GM21367 (cell line): Measurements from ENCODE around the gene XPA.
"Not testable (repeated sequence)": the region's sequence is repeated elsewhere in the genome, so short reads cannot be mapped to it uniquely, and the experiment has no call there.

Experiments used
- ATAC-seq: cut with Tn5 transposase; IDR thresholded peaks from one replicate; pipeline ENCODE4 v1.9.1; 2021; ENCODE audit not compliant: unreplicated experiment

The XPA gene

DNA sequence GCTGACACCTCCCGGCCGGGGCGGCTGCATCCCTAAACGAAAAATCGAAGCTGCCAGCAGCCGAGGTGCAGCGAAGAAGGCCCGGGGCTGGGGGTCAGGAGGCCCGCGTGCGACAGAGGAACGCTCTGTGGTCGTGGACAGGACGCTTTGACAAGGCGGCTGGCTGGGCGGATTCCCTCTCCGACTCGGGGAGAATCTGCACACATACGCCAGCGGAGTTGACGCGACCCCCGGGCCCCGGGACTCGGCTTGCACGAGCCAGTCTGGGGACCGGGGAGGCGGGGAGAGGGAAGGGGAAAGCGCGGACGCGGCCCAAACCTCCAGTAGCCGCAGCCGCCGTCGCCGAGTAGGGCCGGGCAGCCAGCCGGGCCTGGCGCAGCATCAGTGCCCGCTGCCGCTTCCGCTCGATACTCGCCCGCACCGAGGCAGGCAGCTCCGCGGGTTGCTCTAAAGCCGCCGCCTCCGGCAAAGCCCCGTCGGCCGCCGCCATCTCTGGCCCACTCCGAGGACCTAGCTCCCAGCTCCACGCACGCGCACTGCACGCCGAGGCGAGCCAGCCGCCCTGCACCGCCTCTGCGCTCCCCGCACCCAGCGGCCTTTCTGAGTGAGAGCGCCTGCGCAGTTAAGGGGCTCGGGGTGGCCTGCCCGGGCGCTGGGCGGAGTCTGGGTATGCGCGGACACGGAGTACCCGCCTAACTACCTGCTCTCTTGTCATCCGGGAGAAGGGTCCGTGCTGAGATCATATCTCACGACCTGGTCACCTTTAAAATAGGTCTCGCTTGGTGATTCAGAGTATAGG is at the start of gene XPA:
Gene XPA (minus strand): TSS at position 538 of the 799 bp plus-strand sequence. CDS start 48 bp downstream, at position 490.
- ATAC-seq = peak; percentile 87

DNA sequence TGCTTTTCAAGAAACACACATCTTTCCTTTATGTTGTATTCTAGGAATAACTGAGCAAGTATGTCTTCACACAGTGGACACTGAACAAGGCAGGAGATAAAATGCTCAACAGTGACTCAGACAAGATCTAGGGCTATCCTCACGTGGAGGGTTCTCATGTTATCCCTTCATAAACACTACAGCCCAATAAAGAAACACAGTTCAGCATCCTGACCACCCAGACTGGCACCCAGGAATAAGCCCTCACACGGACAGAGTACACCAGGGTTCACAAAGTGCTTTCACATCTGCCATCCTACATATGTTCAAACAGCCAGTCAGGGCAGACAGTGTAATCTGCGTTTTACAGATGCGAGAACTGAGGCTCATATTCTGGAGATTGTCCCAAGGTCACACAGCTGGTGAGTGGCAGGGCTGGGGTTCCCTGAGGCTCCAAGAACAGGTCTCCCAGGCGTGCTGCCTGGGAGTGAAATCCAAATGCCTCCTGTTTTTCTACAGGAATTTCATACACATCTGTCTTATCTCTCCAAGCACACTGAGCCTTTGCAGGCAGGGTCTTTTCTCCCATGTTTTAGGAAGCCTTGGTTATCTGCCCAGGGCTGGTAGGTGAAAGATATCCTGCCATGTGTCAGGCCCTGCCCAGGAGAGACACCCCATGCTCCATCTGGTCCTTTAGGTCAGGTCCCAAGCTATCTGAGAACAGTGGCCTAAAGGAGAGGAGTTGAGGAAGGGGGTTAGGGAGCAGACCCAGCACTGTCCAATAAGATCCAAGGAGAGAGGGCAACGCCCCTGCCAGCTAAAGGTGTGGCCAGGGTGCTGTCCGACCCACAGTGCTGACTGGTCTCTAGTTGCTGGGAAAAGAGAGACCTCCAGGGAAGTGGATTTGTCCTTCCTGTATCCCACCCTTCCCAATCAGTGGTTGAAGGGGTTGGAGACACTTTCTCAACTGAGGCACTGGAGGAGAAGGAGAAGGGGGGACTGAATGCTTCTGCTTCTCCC is 47.9 kb upstream of the XPA start:
- ATAC-seq = no peak

DNA sequence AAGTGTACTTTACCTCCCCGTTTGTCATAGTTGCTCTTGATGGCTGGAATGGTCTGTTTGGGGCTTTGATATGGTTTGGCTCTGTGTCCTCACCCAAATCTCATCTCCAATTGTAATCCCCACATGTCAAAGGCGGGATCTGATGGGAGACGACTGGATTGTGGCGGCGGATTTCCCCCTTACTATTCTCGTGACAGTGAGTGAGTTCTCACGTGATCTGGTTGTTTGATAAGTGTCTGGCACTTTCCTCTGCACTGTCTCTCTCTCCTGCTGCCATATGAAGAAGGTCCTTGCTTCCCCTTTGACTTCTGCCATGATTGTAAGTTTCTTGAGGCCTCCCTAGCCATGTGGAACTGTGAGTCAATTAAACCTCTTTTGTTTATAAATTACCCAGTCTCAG is 46.9 kb upstream of the XPA start:
- not testable (repeated sequence) for ATAC-seq

DNA sequence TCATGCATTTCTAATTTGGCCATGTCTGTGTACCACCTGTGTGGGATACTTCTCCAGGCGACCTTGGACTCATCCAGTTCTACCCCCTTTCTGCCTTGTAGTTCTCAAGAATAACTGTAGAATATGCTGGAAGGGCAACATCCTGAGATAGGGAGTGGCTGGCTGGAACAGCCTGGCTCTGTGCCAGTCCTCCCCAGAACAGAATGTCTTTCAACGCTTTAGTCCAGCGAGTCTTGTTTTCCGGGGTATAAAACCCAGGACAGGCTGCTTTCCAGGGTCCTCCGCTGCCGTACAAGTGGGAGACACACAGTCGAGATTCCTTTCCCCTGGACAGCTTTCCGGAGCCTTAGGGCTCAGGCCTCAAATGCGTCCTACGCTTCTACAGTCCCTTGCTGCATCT is 45.4 kb upstream of the XPA start:
- no peak for ATAC-seq

DNA sequence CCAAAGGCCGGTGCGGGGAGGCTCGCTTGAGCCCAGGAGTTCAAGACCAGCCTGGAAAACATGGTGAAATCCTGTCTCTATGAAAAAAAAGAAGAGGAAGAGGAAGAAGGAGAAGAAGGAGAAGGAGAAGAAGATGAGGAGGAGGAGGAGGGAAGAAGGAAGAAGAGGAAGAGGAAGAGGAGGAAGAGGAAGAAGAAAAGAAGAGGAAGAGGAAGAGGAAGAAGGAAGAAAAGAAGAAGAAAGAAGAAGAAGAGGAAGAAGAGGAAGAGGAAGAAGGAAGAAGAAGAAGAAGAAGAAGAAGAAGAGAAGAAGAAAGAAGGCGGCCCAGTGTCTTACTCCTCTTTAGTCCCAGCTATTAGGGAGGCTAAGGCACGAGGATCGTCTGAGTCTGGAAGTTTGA is 44.8 kb upstream of the XPA start:
- no peak for ATAC-seq

DNA sequence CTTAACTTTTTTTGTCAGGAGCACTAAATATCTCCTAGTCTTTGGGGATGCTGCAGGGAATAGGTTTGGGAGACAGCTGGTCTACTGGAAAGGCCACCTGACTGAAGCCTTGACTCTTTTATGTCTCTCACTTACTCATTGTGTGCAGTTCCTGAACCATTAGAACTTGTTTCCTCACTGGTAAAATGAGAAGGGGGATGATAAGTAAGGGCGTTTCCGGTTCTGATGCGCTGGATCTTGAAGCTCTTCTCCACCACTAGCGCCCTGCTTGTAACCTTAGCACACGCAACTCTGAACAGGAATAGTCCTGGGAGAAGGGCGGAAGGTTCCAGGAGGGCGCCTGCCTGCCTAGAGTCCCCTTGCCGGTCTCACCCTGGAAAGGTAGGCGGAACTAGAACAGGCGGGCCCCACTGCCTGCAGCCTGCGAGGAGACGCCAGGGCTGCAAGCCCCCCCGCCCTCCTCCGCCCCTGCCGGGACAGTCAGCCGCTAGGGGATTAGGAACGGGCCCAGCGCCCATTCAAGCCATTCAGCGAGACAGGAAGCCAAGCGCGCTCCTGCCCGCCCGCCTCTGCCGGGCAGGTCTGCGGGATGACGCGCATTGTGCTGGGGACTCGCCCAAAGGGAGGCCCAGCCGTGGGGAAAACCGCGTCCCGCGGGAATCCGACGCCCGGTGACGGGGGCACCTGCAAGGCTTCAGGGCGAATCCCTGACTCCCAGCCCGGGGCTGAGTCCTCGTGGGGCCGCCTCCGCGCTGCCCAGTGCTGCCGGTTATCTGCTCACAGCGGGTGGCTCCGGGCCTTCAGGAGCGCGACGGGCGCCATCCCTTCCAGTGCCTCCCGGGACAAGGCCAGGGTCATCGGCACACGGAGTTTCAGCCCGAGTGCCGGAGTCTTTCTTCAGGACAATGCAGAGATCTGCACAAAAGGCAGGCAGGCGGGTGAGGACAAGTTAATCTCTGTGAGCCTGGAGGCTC is 44.0 kb upstream of the XPA start:
- ATAC-seq = no peak

DNA sequence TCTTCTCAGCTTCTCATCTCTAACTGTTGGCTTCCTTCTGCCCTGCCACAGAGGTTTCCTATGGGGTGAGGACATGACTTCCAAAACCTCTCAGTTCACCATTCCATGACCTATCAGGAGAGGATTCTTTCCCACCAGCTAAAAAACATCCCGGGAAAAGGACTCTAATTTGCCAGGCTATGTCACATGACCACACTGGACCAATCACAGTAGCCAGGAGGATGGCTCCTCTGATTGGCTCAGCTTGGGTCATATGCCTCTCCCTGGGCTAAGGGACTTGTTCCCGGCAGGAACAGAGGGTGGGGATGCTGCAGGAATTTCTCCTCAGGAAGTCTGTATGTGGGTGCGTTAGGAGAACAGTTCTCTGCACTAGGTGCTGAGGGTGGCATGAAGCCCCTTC is 40.3 kb upstream of the XPA start:
- ATAC-seq = no peak

DNA sequence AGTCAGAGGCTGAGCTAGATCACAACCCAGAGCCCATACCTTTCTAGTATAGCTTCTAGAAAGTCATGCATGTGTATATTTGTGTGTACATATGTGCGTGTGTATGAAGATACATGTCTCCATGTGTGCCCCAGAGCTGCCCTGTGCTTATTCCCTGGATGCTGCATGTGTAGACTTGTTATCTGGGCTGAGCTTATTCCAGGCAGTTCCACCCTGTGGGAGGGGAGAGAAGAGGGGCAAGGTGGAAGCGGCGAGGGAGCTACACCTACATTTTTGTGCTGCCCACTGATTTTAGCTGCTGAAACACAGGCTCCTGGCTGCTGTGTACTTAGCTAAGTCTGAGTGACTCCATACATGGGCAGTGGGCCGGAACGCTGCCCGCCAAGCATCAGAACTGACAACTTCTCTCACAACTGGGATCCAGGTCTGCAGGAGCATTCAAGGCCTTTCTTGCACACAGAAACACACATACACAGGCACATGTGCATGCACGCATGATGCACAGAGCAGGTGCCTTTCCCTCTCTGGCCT is 38.0 kb upstream of the XPA start:
- ATAC-seq = no peak

DNA sequence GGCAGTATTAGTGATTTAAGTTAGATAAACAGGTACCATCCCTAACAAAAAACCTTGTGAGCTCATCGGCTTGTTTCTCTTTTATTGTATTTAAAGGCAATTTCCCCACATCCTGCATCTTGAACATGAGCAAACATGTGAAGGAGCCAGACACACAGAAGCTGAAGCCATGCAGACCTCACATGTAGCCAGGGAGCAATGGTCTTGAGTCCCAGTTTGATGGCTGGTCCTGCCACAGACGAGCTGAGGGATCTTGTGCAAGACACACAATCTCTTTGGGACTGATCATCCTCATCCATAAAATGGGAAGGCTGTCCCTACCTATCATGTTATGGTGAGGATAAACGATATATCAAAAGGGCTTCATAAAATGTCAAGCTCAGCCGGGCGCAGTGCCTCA is 29.6 kb upstream of the XPA start:
- no peak for ATAC-seq

DNA sequence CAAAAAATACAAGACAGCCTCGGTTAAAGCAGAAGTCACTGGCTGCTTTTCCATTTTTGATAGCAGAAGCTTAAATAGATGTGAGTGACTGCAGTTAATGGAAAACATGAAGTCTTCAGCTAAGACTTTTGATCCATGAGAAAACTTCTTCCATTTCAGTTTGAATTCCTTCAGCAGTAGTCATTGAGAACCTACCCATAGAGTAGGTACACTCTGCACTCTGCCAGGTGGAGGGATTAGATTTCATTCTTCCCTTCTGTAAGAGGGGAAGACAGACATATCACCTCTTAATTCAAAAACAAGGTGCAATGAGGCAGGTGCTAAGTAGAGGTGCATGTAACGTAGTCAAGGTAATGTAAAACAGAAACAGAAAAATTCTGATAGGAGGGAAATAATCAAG is 26.7 kb upstream of the XPA start:
- no peak for ATAC-seq

DNA sequence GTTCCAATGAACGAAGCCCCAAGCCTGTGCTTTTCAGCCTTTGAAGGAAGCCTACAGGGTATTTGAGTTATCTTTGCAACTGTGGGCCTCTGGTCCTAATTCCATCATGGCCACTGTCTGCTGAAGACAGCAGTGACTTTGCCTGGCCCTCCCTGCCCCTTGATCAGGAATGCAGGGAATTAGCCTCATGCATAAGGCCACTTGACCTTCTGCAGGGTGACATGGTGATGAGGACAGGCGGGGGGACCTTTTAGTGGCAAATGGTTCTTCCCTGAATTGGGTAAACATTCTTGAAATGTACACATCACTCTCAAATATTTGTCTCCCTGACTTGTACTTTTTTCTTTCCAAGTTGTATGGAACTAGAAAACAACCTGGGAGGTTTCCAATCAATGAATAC is 25.2 kb upstream of the XPA start:
- no peak for ATAC-seq

DNA sequence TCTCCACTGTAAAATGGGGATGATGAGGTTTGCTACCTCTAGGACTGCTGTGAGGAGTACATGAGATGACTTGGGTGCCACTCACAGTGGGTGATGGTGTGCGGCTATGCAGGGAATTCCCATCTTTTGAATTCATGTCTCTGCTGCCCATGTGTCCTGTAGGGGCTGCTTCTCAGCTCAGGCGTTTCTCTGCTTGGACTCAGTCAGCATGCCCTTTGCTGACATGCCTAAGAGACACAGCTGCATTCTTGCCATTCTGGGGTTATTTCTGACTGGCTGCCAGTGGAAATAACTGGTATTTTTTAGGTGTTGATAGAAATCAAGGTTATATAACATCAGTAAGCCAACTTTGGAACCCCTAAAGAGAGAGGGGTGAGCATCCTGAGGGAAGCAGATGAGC is 24.3 kb upstream of the XPA start:
- no peak for ATAC-seq

DNA sequence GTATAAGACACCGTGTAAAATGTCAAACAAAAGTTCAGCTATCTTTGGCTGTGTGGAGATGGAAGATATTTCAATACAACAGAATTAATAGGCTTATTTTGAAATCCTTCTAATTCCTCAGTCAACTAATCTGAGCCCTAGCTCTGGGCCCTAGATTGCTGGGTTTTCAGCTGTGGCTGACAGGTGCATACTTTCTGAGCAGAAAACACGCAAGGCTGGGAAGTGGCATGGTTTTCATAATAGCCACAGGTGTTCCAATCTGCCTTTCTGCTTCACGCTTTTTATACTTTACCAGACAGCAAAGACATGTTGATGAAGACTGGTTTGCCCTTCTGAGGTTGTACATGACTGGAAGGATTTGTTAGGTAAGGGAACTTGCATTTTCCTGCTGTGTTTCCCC is 20.7 kb upstream of the XPA start:
- ATAC-seq = no peak

DNA sequence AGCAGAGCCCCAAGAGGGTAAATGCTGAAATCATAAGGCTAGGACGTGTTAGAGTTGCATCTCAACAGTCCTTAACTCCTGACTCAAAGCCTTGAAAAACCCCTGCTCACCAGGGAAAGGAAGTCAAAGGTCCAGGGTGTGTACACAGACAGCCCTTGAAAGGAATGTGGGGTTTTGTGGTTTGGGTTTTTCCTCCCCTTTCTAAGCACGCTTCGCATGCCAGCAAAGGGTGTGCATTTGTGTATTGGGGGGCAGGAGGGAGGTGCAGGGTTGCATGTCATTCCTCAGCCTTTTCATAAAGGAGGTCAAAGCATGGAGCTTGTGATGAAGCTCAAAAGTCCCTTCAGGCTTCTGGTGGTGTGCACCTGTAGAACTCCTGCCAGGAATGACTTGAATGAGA is 17.3 kb upstream of the XPA start:
- ATAC-seq = no peak

DNA sequence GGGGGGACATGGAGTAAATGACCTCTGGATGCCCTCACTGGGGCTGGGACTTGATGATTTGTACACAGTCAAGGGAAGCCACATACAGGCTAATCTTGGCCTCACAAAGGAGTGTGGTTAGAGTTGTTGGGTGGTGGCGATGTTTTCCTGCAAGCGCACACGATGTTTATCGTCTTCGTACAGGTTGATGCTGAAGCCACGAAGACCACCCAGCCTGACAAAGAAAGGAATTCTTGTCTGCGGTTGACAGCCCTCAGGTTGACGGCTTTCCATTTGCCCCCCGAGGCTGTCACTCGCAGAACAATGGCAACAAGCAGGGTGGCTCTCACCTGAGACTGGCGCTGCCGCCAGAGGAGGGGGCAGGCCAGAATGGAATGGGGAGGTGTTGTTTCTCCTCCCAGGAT is 14.1 kb upstream of the XPA start:
- ATAC-seq = no peak

DNA sequence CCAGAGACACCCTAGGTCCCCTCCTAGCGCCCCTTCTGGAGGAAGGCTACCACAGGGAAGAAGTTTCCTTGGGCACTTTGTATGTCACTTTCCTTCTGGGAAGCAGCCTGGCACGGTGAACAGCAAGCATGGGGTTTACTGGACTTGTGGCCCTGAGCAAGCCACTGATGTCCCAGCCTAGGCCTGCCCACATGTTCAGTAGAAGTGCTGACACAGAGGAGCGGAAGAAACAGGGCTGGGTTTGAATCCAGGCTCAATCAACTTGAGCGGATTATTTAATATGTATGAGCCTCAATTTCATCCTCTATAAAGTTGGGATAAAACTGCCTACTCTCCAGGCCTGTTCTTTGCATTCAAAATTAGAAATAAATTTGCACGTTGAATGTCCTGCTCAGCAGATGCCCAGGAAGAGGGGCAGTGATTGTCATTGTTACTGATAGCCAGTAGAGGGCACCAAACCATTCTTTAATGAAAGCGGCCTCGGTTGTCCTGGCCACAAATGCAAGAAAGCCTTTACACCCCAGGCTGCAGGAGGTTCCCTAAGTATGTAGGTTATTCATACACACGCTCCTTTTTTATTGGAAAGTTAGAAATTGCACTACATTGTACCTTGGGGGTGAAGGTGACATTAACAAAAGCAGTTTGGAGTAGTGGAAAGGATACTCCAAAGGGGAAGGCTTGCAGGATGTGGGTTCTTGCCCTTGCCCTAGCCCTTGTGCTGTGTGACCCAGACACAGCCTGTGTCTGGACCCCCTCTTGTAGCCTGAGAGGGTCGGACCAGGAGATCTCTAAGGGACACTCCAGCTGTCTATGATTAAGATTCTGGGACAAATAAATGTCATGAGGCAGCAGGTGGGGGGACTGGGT is 13.4 kb upstream of the XPA start:
- peak; percentile 84 for ATAC-seq

DNA sequence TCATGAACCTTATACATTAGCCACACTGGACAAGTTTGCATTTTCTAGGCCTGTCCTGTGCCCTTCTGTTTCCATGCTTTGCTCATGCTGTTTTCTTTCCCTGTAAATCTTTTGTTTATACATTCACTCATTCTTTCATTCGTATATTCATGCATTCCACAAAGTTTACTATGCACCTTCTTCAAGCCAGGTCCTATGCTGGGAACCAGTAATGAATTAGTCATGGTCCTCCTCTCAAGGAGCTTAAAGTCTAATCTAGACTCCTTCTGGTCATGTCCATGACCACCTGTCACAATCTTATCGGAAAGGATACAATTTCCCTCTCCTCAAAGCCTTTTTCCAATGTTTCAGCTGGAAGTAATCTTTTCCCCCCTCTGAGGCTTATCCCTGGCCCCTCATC is 9.1 kb upstream of the XPA start:
- no peak for ATAC-seq

DNA sequence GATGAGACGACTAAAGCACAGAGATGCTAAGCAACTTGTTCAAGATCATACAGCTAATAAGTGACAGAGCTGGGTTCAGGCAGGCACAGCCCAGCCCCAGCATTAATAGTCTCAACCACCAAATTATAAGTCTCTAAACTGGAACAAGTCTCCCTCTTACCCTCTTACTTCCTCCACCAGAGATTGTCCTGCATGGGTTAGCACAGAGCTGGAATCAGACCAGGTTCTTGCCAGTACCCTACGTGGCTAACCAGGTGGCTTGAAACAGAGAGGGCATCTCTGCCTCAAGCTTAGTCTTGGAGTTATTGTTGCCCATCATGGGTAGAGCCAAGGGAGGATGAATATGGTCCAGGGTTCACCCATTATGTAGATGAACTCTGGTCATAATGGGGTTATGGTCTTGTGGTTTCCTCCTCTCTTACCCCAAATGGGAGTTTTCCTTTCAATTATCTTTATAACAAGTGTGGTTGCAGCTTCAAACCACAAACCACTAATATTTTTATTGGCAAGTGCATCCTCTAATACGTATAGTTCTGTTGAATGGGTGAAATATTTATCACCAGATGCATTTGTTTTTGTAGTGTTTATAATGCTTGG is 8.3 kb upstream of the XPA start:
- ATAC-seq = no peak

DNA sequence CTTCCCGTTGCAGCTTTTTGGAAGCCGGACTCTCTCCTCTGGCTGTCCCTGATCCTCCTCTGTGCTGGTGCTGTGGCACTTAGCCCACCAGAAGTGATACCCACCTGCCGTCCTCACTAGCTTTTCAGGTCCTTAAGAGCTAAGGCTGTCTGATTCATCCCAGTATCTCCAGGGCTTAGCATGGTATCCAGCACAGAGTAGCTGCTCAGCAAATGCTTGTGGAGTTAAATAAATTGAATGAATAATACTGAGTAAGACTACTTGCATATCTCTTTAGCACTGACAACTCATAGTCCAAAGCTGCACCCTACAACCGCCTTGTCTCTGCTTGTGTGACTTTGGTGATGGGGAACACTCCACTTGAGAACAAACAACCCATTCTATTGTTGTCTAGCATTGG is 7.7 kb upstream of the XPA start:
- no peak for ATAC-seq
